ENCODE results near the gene TBXAS1. TPM values are rescaled to one million over a fixed set of nuclear protein-coding genes. Genes with fewer than 3 reads are reported as not detected.

TBXAS1 gene
- total and polyA plus RNA-seq, 4 donors = 19.6 to 126 (median 55.2) TPM

DNA sequence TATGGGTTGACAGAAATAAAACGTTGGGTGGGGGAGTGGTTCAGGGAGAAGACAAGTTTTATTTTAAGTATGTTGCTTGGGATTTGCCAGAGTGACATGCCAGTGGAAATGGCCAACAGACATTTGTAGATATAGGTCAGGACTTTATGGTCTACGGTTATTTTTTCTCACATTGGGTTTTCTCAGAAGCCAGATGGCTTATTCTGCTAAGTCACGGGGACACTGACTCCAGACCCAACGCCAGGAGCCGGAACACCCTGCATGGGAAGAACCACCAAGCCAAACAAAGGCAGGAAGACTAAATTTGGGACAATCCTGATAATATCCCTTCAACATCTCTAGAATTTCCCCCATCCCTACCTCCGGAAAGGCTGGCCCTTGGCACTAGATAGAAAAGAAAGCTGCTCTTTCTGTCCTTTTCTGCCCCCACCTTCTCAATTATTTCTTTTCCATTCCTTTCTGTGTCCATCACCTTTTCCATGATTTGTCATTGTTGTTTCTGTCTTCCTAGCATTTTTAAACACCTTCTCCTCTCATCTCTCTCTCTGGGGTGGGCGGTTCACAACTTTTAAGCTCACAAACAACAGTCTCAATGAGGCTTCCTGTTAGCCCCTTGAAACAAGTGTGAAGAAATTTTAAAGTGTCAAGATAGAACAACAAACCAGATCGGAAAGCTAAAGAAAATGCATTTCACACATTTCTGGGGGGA, 44.7 kb downstream of the TBXAS1 start:
- no peak overlapping the region for H3K4me3 ChIP-seq
- no peak overlapping the region for H3K9ac ChIP-seq (ENCODE audit: insufficient read depth in 1 of 2, low read length in 2 of 2)
- H3K9me3 ChIP-seq (ENCODE audit: control insufficient read depth in 4 of 4, insufficient read depth in 3 of 4, low read length in 3 of 4) = no peaks in the 10 kb centered on the region
- H3K27me3 ChIP-seq (ENCODE audit: control insufficient read depth in 3 of 3, insufficient read depth in 3 of 3, low read length in 2 of 3) = no peaks in the 10 kb centered on the region
- H3K4me1 ChIP-seq (ENCODE audit: control insufficient read depth in 5 of 5, insufficient read depth in 5 of 5, low read length in 5 of 5) = peaks cover 6 to 19% (median 11%) of the 10 kb centered on the region in 5 donors
- no peaks in the 10 kb centered on the region for H3K36me3 ChIP-seq (ENCODE audit: control insufficient read depth in 4 of 4, insufficient read depth in 4 of 4, low read length in 4 of 4)
- WGBS, 2 donors = 66 to 77% methylated on average over 8 of the region's 8 CpGs
- no peak for DNase-seq
- H3K27ac ChIP-seq (ENCODE audit: low read depth in 1 of 2, low read length in 1 of 2) = peak overlapping the region in 1 of 2 donors; percentile 41
- no peak for ATAC-seq (ENCODE audit: insufficient read depth, low FRiP score)
- TF ChIP-seq, protein P1, sequence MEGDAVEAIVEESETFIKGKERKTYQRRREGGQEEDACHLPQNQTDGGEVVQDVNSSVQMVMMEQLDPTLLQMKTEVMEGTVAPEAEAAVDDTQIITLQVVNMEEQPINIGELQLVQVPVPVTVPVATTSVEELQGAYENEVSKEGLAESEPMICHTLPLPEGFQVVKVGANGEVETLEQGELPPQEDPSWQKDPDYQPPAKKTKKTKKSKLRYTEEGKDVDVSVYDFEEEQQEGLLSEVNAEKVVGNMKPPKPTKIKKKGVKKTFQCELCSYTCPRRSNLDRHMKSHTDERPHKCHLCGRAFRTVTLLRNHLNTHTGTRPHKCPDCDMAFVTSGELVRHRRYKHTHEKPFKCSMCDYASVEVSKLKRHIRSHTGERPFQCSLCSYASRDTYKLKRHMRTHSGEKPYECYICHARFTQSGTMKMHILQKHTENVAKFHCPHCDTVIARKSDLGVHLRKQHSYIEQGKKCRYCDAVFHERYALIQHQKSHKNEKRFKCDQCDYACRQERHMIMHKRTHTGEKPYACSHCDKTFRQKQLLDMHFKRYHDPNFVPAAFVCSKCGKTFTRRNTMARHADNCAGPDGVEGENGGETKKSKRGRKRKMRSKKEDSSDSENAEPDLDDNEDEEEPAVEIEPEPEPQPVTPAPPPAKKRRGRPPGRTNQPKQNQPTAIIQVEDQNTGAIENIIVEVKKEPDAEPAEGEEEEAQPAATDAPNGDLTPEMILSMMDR (IDR thresholded peaks at IDR 0.05; ENCODE audit: control extremely low read depth, extremely low read depth) = no peak

DNA sequence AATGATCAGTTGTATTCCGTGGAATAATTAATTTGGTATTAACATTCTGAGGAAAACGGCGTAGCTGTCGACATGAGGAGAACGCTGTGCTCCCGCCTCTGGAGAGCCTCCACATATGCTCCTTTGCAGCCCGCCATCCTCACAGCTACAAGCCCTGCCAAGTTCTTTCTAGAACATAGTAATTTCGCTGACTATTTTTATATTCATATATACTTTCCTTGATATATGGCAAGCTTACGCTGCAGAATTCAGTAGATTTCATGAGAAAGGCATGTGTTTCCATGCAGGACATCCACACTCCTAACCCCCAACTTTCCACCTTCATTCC, 45.2 kb downstream of the TBXAS1 start:
- no peak for ATAC-seq (ENCODE audit: insufficient read depth, low FRiP score)
- Histone ChIP-seq H3K27me3 (ENCODE audit: control insufficient read depth in 3 of 3, insufficient read depth in 3 of 3, low read length in 2 of 3) (no peaks in the 10 kb centered on the region), H3K36me3 (ENCODE audit: control insufficient read depth in 4 of 4, insufficient read depth in 4 of 4, low read length in 4 of 4) (no peaks in the 10 kb centered on the region), H3K9ac (ENCODE audit: insufficient read depth in 1 of 2, low read length in 2 of 2) (no peak overlapping the region), H3K4me1 (ENCODE audit: control insufficient read depth in 5 of 5, insufficient read depth in 5 of 5, low read length in 5 of 5) (peaks cover 6 to 19% (median 11%) of the 10 kb centered on the region in 5 donors), H3K4me3 (no peak overlapping the region), H3K9me3 (ENCODE audit: control insufficient read depth in 4 of 4, insufficient read depth in 3 of 4, low read length in 3 of 4) (no peaks in the 10 kb centered on the region), H3K27ac (ENCODE audit: low read depth in 1 of 2, low read length in 1 of 2) (no peak overlapping the region)
- WGBS, 2 donors = 79 to 92% methylated on average over 9 of the region's 9 CpGs
- DNase-seq = peak in 2 of 3 donors; percentile 10 to 34
- TF ChIP-seq, protein P1 (IDR thresholded peaks at IDR 0.05; ENCODE audit: control extremely low read depth, extremely low read depth) = no peak

DNA sequence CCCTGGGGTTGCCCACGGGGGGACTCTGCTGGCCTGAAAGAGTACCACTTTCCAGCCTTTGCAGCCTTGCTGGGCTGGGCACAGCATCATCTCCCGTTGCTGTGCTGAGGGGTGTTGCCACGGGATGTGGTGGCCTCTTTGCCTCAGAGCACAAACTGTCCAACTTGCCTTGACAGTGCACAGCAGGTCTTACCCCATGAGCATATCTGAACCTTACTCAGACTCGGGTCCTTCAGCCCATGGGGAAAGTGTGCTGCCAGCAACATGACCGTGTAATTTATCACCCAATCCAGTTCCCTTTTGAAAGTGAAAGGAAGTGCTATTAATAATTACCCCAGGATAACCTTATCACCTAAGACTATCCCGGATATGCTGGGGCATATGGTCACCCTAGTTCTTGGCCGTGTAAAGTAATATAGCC, 46.8 kb downstream of the TBXAS1 start:
- H3K27ac ChIP-seq (ENCODE audit: low read depth in 1 of 2, low read length in 1 of 2) = peak overlapping the region in 1 of 2 donors; percentile 41
- no peaks in the 10 kb centered on the region for H3K27me3 ChIP-seq (ENCODE audit: control insufficient read depth in 3 of 3, insufficient read depth in 3 of 3, low read length in 2 of 3)
- 35 to 37% methylated on average over 7 of the region's 7 CpGs for WGBS, 2 donors
- ATAC-seq (ENCODE audit: insufficient read depth, low FRiP score) (no peak), DNase-seq (no peak)
- no peak overlapping the region for H3K4me3 ChIP-seq
- no peaks in the 10 kb centered on the region for H3K9me3 ChIP-seq (ENCODE audit: control insufficient read depth in 4 of 4, insufficient read depth in 3 of 4, low read length in 3 of 4)
- H3K4me1 ChIP-seq (ENCODE audit: control insufficient read depth in 5 of 5, insufficient read depth in 5 of 5, low read length in 5 of 5) = peaks cover 6 to 18% (median 10%) of the 10 kb centered on the region in 5 donors
- no peak overlapping the region for H3K9ac ChIP-seq (ENCODE audit: insufficient read depth in 1 of 2, low read length in 2 of 2)
- TF ChIP-seq, protein P1 (IDR thresholded peaks at IDR 0.05; ENCODE audit: control extremely low read depth, extremely low read depth) = no peak
- H3K36me3 ChIP-seq (ENCODE audit: control insufficient read depth in 4 of 4, insufficient read depth in 4 of 4, low read length in 4 of 4) = no peaks in the 10 kb centered on the region
